Fibroblast of the aortic adventitia (primary cell): ENCODE results near the gene SLC5A11. TPM values are rescaled to one million over a fixed set of nuclear protein-coding genes. Genes with fewer than 3 reads are reported as not detected.

Source experiments
- DNase-seq: peaks from one replicate; pipeline ENCODE4 v3.0.0-alpha.2; 2010; ENCODE audit warnings: low read depth
- H3K4me3 ChIP-seq: 2 replicates; pipeline ENCODE4 v1.5.1; 2011; ENCODE audit warnings: low read depth, mild to moderate bottlenecking, control low read depth, low read length, moderate library complexity
- total RNA-seq: library from RNA; depleted of rRNA; stranded (reverse); fragments of >200 nt; gene quantifications from 2 replicates; pipeline ENCODE4 v1.2.3, GENCODE V29; 2012; ENCODE audit warnings: low replicate concordance
- TF ChIP-seq, protein P1 (sequence below): IDR thresholded peaks from 2 replicates; pipeline ENCODE4 v1.5.1; 2011; ENCODE audit warnings: mild to moderate bottlenecking, low read length, control low read depth, inconsistent platforms; ENCODE audit not compliant: insufficient read depth

SLC5A11 gene
- total RNA-seq, 1 donor, result not detected

DNA sequence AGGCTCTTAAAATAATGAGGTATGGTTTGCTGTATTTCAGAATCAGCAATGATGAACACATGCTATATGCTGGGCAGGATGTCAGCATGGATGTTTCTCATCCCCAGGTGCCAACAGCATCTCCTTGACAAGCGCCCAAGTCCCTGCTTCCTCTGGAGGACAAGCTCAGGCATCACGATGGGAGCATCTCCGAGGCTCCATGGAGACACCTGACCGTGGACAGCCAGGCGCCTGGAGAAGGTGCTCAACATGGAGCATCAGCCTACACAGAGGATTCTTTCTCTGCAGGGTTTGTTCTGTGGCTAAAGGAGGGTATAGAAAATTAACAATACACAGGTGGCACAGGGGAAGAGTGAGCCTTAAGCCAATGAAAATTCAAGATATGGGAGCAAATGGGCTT is 72.1 kb downstream of the SLC5A11 start:
- DNase-seq, result no peak
- TF ChIP-seq, protein P1, sequence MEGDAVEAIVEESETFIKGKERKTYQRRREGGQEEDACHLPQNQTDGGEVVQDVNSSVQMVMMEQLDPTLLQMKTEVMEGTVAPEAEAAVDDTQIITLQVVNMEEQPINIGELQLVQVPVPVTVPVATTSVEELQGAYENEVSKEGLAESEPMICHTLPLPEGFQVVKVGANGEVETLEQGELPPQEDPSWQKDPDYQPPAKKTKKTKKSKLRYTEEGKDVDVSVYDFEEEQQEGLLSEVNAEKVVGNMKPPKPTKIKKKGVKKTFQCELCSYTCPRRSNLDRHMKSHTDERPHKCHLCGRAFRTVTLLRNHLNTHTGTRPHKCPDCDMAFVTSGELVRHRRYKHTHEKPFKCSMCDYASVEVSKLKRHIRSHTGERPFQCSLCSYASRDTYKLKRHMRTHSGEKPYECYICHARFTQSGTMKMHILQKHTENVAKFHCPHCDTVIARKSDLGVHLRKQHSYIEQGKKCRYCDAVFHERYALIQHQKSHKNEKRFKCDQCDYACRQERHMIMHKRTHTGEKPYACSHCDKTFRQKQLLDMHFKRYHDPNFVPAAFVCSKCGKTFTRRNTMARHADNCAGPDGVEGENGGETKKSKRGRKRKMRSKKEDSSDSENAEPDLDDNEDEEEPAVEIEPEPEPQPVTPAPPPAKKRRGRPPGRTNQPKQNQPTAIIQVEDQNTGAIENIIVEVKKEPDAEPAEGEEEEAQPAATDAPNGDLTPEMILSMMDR, result no peak
- H3K4me3 ChIP-seq, result no peak overlapping the region

DNA sequence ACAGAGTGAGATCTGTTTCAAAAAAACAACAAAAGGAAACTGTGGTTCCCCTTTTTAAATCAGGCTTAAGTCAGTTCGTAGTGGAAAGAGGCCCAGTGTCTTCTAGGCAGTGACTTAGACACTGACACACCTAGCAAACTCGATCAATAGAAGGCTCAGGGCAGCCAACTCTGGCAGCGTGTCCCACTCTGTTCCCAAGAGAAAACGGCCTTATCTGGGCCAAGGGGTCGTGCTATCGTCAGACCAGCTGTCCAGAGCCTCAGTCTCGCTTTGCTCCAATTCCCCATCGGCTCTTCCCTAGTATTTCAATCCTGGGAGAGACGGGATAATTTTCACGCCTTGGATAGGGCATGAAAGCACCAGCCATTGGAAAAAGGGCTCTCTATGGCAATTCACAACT is 72.9 kb downstream of the SLC5A11 start:
- TF ChIP-seq, protein P1, result no peak
- H3K4me3 ChIP-seq, result no peak overlapping the region
- DNase-seq, result no peak

DNA sequence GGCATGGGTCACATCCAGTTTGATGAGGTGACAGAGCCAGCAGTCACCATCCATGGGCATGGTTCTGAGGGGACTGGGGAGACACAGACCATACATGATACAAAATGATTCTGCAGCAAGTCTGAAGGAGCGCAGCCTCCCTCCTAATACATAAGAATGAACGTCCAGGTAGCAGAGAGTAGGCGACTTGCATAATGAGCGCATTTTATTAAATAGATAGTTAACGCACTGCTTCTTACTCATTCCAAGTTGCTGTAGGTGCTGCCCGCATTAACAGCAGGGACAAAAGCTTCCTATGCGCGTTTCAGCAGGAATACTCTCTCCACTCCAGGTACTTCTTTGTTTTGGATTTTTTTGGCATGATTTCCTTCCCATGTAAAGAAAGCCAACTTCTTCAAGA is 73.8 kb downstream of the SLC5A11 start:
- no peak overlapping the region for H3K4me3 ChIP-seq
- TF ChIP-seq, protein P1, result no peak
- DNase-seq, result no peak

- DNase-seq, result no peak
- H3K4me3 ChIP-seq, result no peak overlapping the region
- TF ChIP-seq, protein P1, result no peak
Observed at GRCh38 chr16:24920568-24920967, 74.8 kb downstream of the SLC5A11 start.

DNA sequence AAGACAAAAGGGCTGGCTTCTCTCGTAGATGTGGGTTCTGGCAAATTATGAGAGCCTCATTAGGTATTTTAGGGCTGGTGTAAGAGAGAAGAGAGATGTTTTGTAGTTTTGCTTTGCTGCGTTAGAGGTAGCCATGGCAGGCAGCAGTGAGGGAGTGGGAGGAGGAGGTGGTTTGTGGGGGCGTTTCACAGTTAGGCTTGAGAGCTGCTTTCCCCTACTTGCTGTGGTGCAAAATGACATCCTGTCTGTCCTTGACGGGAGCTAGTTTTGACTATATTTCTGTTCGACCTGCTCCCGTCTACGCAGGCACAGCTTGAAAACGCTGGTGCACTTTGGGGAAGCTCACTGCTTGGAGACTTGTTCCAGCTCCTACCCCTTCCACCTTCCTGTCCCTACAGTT is 75.5 kb downstream of the SLC5A11 start:
- no peak for DNase-seq
- TF ChIP-seq, protein P1, result no peak
- no peak overlapping the region for H3K4me3 ChIP-seq

- TF ChIP-seq, protein P1, result no peak
- H3K4me3 ChIP-seq, result no peak overlapping the region
- no peak for DNase-seq
Observed at GRCh38 chr16:24925163-24925562, 79.4 kb downstream of the SLC5A11 start.

DNA sequence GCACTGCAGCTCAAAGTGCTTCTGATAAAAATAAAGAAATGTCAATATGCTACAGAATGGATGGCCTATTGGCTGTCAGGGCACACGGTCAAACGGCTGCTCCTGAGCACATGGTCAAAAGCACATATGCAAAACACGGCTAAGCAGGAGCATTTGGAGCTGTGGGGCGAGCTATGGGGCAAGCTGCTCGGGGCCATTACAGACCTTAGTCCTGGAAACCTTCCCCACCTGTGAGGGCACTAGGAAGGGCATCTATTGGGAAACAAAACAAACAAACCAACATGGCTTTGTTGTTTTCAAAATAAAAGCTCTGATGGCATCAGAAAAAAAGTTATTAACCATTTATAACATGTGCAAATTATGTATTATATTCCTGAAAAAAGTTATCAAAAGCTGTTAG is 83.6 kb downstream of the SLC5A11 start:
- H3K4me3 ChIP-seq, result no peak overlapping the region
- DNase-seq, result no peak
- TF ChIP-seq, protein P1, result no peak
